HG02885 (cell line): ENCODE data around the gene CLRN3.

Experiments used
- ATAC-seq: cut with Tn5 transposase; IDR thresholded peaks from one replicate; pipeline ENCODE4 v1.9.1; 2021; ENCODE audit warnings: mild to moderate bottlenecking; ENCODE audit not compliant: unreplicated experiment, poor library complexity

Gene CLRN3

GRCh38 chr10:127904311-127905000 is 11.7 kb upstream of the CLRN3 start:
- no peak for ATAC-seq

- ATAC-seq: no peak
These were observed 11.0 kb upstream of the CLRN3 start for GRCh38 chr10:127903789-127904188.

GRCh38 chr10:127899766-127900387 is 7.1 kb upstream of the CLRN3 start:
- ATAC-seq: no peak

- ATAC-seq: no peak
These were observed 4.4 kb upstream of the CLRN3 start for GRCh38 chr10:127897177-127897576.

- ATAC-seq: no peak
These were observed 3.8 kb upstream of the CLRN3 start for GRCh38 chr10:127896590-127896989.

- ATAC-seq: no peak
These were observed 1.4 kb upstream of the CLRN3 start for GRCh38 chr10:127894146-127894545.

- ATAC-seq: no peak
These were observed 1.9 kb downstream of the CLRN3 start for GRCh38 chr10:127890832-127891334.

- no peak for ATAC-seq
These were observed 2.5 kb downstream of the CLRN3 start for GRCh38 chr10:127890216-127890615.

- no peak for ATAC-seq
These were observed 3.0 kb downstream of the CLRN3 start for GRCh38 chr10:127889605-127890195.

- ATAC-seq: no peak
These were observed 4.0 kb downstream of the CLRN3 start for GRCh38 chr10:127888521-127889312.

- ATAC-seq: no peak
These were observed 5.0 kb downstream of the CLRN3 start for GRCh38 chr10:127887541-127888415.

GRCh38 chr10:127886371-127887051 is 6.2 kb downstream of the CLRN3 start:
- no peak for ATAC-seq

GRCh38 chr10:127884501-127884900 is 8.2 kb downstream of the CLRN3 start:
- ATAC-seq: no peak

GRCh38 chr10:127883516-127883915 is 9.2 kb downstream of the CLRN3 start:
- ATAC-seq: no peak

GRCh38 chr10:127882801-127883459 is 9.8 kb downstream of the CLRN3 start:
- ATAC-seq: no peak

- ATAC-seq: no peak
These were observed 10.3 kb downstream of the CLRN3 start for GRCh38 chr10:127882391-127882790.

GRCh38 chr10:127881262-127881661 is 11.5 kb downstream of the CLRN3 start:
- no peak for ATAC-seq

GRCh38 chr10:127880557-127880956 is 12.2 kb downstream of the CLRN3 start:
- ATAC-seq: no peak
